ENCODE results near the gene SOCS7.

Gene SOCS7

GRCh38 chr17:38334480-38335364 lies 16.9 kb upstream of the SOCS7 start (continued):
- TF ChIP-seq CSDC2 (CRISPR knock-in tag; IDR thresholded peaks at IDR 0.05) = no peak
- TF ChIP-seq ZNF70 (CRISPR knock-in tag; IDR thresholded peaks at IDR 0.05) = no peak
- TF ChIP-seq TCF4 (CRISPR knock-in tag; IDR thresholded peaks at IDR 0.05; ENCODE audit: borderline replicate concordance) = no peak

- ATAC-seq = no peak
- TF ChIP-seq CSRNP3 (CRISPR knock-in tag; IDR thresholded peaks at IDR 0.05) (no peak), ZFP3 (CRISPR knock-in tag; IDR thresholded peaks at IDR 0.05) (no peak), POU6F1 (CRISPR knock-in tag; IDR thresholded peaks at IDR 0.05; ENCODE audit: borderline replicate concordance, low read depth) (no peak), ARNTL (CRISPR knock-in tag; IDR thresholded peaks at IDR 0.05; ENCODE audit: borderline replicate concordance, low read depth) (no peak), BACH2 (CRISPR knock-in tag; IDR thresholded peaks at IDR 0.05; ENCODE audit: borderline replicate concordance) (no peak), ZNF565 (CRISPR knock-in tag; conservative IDR thresholded peaks at IDR 0.05; ENCODE audit: low read depth) (no peak), TCF4 (CRISPR knock-in tag; IDR thresholded peaks at IDR 0.05; ENCODE audit: borderline replicate concordance) (no peak), ZNF8 (CRISPR knock-in tag; IDR thresholded peaks at IDR 0.05) (no peak), RARB (CRISPR knock-in tag; IDR thresholded peaks at IDR 0.05) (no peak), ISL1 (CRISPR knock-in tag; IDR thresholded peaks at IDR 0.05) (no peak), ZC3H10 (CRISPR knock-in tag; IDR thresholded peaks at IDR 0.05) (no peak)
- TF ChIP-seq, protein P1, sequence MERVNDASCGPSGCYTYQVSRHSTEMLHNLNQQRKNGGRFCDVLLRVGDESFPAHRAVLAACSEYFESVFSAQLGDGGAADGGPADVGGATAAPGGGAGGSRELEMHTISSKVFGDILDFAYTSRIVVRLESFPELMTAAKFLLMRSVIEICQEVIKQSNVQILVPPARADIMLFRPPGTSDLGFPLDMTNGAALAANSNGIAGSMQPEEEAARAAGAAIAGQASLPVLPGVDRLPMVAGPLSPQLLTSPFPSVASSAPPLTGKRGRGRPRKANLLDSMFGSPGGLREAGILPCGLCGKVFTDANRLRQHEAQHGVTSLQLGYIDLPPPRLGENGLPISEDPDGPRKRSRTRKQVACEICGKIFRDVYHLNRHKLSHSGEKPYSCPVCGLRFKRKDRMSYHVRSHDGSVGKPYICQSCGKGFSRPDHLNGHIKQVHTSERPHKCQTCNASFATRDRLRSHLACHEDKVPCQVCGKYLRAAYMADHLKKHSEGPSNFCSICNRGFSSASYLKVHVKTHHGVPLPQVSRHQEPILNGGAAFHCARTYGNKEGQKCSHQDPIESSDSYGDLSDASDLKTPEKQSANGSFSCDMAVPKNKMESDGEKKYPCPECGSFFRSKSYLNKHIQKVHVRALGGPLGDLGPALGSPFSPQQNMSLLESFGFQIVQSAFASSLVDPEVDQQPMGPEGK (CRISPR knock-in tag; IDR thresholded peaks at IDR 0.05; ENCODE audit: borderline replicate concordance) = no peak
- TF ChIP-seq, protein P2, sequence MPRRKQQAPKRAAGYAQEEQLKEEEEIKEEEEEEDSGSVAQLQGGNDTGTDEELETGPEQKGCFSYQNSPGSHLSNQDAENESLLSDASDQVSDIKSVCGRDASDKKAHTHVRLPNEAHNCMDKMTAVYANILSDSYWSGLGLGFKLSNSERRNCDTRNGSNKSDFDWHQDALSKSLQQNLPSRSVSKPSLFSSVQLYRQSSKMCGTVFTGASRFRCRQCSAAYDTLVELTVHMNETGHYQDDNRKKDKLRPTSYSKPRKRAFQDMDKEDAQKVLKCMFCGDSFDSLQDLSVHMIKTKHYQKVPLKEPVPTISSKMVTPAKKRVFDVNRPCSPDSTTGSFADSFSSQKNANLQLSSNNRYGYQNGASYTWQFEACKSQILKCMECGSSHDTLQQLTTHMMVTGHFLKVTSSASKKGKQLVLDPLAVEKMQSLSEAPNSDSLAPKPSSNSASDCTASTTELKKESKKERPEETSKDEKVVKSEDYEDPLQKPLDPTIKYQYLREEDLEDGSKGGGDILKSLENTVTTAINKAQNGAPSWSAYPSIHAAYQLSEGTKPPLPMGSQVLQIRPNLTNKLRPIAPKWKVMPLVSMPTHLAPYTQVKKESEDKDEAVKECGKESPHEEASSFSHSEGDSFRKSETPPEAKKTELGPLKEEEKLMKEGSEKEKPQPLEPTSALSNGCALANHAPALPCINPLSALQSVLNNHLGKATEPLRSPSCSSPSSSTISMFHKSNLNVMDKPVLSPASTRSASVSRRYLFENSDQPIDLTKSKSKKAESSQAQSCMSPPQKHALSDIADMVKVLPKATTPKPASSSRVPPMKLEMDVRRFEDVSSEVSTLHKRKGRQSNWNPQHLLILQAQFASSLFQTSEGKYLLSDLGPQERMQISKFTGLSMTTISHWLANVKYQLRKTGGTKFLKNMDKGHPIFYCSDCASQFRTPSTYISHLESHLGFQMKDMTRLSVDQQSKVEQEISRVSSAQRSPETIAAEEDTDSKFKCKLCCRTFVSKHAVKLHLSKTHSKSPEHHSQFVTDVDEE (CRISPR knock-in tag; IDR thresholded peaks at IDR 0.05) = no peak
These were observed 14.8 kb upstream of the SOCS7 start for GRCh38 chr17:38336838-38337237.

DNA sequence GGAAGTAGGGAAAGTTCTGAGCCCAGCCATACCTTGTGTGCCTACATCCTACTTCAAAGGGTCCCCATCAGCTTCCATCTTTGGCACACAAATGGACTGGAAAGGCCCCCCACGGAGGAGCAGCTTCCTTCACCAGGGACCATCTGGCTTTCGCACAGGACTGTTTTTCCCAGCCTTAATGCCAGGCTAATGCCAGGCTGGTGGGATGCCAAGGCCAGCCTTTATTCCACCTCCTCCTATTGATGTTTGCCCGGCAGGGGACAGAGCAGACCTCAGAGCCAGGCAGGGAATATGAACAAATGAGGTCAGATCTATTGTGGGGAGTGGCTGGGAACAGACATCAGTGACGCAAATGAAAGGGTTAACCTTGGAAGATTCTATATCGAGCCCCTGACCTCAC lies 13.6 kb upstream of the SOCS7 start:
- no peak for ATAC-seq
- TF ChIP-seq ZNF8 (CRISPR knock-in tag; IDR thresholded peaks at IDR 0.05) = no peak
- TF ChIP-seq RARB (CRISPR knock-in tag; IDR thresholded peaks at IDR 0.05) = no peak
- no peak for TF ChIP-seq SNAI2 (CRISPR knock-in tag; IDR thresholded peaks at IDR 0.05)
- no peak for TF ChIP-seq ZFP30 (CRISPR knock-in tag; IDR thresholded peaks at IDR 0.05)
- TF ChIP-seq ZC3H10 (CRISPR knock-in tag; IDR thresholded peaks at IDR 0.05) = no peak
- TF ChIP-seq CSRNP3 (CRISPR knock-in tag; IDR thresholded peaks at IDR 0.05) = no peak

DNA sequence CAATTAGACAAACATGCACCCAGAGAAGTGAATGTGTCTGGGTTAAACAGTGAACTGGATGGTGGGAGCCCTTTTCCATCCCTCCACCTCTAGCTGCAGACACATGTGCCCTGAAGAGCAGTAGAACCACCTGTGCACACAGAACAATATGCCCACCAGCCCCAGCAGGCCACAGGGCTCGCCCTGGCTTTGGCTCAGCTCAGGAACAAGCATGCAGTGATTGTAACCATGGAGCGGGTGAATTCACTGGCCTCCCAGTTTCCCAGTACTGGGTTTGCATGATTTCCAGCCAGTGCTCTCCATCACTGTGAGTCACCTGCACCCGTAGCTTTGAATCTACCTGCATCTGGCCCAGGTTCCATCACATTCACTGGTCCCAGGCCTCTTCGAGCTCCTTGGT lies 13.1 kb upstream of the SOCS7 start:
- ATAC-seq = no peak
- TF ChIP-seq POU6F1 (CRISPR knock-in tag; IDR thresholded peaks at IDR 0.05; ENCODE audit: borderline replicate concordance, low read depth) (no peak), BACH2 (CRISPR knock-in tag; IDR thresholded peaks at IDR 0.05; ENCODE audit: borderline replicate concordance) (no peak), ISL1 (CRISPR knock-in tag; IDR thresholded peaks at IDR 0.05) (no peak), ESRRG (CRISPR knock-in tag; IDR thresholded peaks at IDR 0.05) (no peak), ZFP3 (CRISPR knock-in tag; IDR thresholded peaks at IDR 0.05) (no peak), ZNF70 (CRISPR knock-in tag; IDR thresholded peaks at IDR 0.05) (no peak), OSR1 (CRISPR knock-in tag; IDR thresholded peaks at IDR 0.05) (no peak)
- TF ChIP-seq, protein P1 (CRISPR knock-in tag; IDR thresholded peaks at IDR 0.05; ENCODE audit: borderline replicate concordance) = no peak

Data from SK-N-SH treated with all-trans-retinoic acid at 6 μM for 48 hours (cell line).